OCI-LY3 (cell line): ENCODE results near the gene PTPRC.

Experiments used
- EZH2phosphoT487 ChIP-seq: fragments of 200-600 bp; shearing (Covaris generic); IDR thresholded peaks from 2 replicates; pipeline ENCODE4 v1.6.1; 2018; ENCODE audit warnings: antibody characterized with exemption, mixed run types, low read depth
- TF ChIP-seq, protein P1 (sequence below): fragments of 200-600, 300-600 bp; sonication (generic); IDR thresholded peaks from 2 replicates; pipeline ENCODE4 v1.5.1; 2014; ENCODE audit warnings: antibody characterized with exemption, low read length, low read depth

DNA sequence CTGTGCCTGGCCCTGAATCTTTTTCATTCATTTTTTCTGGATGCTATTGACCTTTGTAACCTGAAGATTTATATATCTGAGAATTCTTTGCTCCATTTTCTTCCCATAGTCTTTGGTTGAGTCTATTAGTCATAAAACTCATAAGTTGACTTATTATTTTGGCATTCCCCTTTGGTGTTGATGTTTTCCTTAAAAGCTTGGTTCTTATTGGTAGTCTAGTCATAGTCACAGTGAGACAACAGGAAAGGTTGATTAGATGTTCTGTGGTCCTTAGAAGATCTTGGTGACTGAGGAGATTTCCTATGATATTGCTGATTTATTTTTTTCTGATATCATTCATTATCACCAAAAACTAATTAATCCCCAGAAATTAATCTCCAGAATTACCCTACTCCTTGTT is 86.2 kb downstream of the PTPRC start:
- TF ChIP-seq EZH2phosphoT487, result no peak
- TF ChIP-seq, protein P1, sequence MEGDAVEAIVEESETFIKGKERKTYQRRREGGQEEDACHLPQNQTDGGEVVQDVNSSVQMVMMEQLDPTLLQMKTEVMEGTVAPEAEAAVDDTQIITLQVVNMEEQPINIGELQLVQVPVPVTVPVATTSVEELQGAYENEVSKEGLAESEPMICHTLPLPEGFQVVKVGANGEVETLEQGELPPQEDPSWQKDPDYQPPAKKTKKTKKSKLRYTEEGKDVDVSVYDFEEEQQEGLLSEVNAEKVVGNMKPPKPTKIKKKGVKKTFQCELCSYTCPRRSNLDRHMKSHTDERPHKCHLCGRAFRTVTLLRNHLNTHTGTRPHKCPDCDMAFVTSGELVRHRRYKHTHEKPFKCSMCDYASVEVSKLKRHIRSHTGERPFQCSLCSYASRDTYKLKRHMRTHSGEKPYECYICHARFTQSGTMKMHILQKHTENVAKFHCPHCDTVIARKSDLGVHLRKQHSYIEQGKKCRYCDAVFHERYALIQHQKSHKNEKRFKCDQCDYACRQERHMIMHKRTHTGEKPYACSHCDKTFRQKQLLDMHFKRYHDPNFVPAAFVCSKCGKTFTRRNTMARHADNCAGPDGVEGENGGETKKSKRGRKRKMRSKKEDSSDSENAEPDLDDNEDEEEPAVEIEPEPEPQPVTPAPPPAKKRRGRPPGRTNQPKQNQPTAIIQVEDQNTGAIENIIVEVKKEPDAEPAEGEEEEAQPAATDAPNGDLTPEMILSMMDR, result no peak
